ENCODE measurements around the gene ALG12.
A peak's percentile ranks its signal among the peaks of the same experiment; 100 is the strongest.
"Not testable (repeated sequence)": the region's sequence is repeated elsewhere in the genome, so short reads cannot be mapped to it uniquely, and the experiment has no call there.

The ALG12 gene

DNA sequence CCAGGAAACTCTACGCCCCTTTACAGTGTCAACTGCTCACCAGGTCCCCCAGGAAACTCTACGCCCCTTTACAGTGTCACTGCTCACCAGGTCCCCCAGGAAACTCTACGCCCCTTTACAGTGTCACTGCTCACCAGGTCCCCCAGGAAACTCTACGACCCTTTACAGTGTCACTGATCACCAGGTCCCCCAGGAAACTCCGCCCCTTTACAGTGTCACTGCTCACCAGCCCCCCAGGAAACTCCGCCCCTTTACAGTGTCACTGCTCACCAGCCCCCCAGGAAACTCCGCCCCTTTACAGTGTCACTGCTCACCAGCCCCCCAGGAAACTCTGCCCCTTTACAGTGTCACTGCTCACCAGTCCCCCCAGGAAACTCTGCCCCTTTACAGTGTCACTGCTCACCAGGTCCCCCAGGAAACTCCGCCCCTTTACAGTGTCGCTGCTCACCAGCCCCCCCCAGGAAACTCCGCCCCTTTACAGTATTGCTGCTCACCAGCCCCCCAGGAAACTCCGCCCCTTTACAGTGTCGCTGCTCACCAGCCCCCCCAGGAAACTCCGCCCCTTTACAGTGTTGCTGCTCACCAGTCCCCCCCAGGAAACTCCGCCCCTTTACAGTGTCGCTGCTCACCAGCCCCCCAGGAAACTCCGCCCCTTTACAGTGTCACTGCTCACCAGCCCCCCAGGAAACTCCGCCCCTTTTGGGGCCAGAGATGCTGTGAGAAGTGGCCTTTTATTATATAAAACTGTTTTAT, 27.0 kb upstream of the ALG12 start:
- DNase-seq (ENCODE audit: low read depth, low spot score) = not testable (repeated sequence)

DNA sequence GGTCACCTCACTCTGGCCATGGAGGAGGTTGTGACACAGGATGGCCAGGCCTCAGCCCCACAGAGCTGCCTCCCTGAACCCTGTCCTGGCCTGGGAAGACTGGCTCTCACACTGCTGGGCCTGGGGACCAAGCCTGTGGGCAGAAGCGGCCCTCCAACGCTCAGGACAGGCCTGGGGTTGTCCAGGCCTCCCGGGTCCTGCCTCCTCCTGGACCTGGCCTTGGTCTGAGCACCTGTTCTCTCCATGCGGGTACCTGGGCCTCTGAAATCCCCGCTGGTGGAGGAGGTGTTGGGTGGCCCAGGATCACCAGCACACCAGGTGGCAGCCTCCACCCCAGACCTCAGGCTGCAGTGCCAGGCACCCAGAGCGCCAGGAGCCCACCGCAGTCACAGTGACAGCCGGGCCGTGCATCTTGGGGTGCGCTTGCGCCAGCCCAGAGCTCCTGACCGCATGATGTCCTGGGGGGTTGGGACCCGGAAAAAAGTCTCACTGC, 26.2 kb upstream of the ALG12 start:
- DNase-seq (ENCODE audit: low read depth, low spot score) = no peak

DNA sequence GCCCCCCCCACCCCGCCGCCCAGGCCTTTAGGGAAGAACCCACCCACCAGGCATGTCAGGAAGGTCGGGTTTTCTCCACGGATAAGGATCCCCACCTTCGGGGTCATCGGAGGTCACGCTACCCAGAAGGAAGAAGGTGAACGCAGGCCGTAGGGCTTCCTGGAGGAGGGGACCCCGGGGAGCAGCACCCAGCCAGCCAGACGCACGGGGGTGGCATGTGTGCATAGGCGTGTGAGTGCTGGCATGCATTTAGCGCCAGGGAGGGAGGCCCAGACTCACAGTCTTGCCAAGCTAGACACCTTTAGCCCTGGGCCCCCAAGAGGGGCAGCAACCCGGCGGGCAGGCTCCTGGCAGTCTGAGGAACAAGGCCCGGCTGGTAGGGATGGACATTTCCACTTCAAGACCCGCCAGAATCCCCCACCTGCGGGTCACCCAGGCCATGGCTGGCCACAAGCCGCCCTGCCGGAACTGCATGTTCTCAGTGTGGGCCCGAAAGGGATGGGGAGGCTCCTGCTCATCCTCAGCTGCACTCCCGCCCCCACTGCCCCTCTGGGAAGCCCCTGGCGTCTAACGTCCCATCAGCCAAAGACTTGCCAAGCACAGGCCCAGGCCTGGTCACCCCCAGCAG, 25.6 kb upstream of the ALG12 start:
- DNase-seq (ENCODE audit: low read depth, low spot score) = no peak

DNA sequence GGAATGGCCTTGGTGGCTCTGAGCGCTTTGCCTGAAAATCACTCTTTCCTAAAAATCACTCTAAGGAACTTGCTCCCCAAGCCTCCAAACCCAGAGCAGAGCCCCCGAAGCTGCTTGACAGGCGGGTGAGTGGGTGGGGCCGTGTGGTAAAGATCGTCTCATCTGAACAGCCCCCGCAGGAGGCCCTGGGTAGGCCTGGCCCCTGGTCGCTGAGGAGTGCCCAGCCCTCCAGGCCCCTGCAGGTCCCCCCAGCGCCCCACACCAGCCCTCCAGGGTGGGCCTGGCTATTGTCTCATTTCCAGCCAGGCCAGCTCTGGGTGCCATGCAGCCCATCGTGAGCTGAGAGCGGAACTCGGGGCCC, 25.1 kb upstream of the ALG12 start:
- no peak for DNase-seq (ENCODE audit: low read depth, low spot score)

DNA sequence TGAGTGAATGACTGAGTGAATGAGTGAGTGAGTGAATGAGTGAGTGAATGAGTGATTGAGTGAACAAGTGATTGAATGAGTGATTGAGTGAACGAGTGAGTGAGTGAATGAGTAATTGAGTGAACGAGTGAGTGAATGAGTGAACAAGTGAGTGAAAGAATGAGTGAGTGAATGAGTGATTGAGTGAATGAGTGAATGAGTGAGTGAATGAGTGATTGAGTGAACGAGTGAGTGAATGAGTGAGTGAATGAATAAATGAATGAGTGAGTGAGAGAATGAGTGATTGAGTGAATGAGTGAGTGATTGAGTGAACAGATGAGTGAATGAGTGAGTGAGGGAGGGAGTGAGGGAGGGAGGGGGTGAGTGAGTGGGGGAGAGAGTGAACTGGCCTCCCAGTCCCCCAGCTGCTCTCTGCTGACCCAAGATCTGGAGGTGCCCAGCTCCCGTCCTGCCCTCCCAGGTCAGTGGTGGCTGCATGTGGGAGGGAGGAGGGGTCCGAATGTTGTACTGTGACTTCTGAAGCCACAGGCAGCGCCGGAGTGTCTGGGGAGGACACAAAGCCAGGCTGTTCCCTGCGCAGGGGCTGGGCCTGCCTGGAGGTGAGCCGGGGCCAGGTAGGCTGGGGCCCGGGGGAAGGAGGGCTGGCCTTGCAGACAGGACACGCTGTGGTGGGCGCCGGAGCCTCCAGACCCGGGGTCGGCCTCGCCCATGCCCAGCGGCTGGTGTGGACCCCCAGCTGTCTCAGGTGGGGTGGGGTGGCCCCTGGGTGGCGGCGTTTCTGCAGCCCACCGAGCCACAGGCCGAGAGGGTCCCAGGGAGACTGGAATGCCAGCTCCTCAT, 24.5 kb upstream of the ALG12 start:
- no peak for DNase-seq (ENCODE audit: low read depth, low spot score)

DNA sequence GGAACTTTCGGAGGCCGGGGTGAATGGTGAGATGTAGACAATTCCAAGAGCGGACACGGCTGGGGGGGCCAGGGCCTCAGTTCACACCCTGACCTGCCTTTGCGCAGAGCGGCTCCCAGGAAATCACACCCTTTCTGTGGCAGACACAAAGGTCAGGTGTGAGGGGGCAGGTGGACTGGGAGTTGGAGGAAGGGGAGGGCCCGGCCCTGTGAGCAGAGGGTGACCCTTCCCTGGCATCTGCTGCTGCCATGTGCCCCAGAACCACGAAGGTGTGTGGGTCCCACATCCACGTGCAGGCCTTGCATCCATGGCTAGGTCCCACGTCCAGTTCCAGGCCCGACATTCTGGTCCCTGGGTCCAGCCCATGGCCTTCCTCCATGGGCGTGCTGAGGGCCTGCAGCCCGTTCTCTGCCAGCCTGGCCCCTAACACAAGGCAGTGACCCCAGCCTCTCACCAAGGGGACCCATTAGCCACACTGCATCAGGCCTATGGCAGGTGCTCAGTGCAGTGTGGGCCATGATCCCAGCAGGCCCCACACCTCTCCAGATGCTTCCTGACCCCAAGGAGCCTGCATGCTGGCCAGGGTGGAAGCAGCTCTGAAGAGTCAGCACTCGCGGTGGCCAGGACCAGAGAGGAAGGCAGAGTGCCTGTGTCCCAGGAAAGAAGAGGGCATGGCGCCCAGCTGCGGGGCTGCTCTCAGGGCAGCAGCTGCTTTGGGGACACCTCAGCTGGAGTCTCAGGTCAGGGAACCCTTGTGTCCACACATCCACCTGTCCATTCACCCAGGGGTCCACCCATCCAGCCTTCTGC, 23.5 kb upstream of the ALG12 start:
- DNase-seq (ENCODE audit: low read depth, low spot score) = no peak

DNA sequence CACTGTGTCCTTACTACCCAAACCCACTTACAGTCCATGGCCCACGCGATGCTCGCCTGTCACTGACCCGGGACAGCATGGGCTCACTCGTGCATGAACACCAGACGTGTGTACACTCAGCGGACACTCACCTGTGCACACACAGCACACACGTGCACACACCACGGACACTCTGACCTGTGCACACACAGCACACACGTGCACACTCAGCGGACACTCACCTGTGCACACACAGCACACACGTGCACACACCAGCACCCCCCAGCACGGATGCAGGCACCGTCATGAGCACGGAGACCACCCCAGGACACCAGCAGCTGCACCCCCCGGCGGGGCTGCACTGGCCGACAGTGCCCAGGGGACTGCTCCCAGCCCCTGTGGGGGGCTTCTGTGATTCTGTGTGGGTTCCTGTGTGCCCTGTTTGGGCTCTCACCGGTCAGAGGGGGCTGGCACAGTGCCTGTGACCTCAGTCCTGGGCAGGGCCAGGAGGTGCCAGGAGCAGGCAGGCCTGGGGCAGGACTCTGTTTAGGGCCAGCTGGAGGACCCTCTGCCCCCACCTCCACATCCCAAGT, 20.4 kb upstream of the ALG12 start:
- DNase-seq (ENCODE audit: low read depth, low spot score) = no peak

DNA sequence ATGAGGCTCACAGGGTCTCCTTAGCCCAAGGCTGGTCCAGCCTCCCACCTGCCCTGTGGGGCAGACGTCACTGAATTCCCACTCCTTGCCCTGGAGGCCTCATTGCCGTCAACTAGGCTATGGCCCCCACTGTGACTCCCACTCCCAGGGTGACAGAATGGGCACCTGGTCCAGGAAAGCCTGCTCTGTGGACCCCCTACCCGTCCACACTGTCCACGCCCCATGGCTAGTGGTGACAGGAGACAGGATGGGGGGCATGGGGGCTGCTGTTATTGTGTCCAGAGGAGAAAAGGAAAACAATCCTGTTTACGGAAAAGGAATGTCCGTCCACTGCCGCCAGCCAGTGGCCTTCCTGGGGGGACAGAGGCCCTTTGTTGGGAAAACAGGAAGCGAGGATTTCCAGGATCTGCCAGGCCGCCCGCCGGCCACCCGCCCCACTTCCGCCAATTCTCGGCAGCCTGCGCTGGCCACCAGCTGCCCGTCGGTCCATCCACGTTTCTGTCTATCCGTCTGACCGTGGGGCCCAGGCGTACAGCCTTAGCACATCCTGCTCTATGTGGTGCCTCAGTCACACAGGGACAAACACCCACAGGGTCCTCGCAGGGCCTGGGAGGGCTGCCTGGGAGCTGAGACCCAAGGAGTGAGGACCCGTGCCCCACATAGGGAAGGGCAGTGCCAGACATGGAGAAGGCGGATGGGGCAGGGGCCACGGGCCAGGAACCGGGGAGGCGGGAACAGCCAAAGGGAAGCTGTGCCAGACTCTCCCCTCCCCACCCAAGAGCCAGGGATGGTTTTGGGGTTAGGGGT, 19.7 kb upstream of the ALG12 start:
- no peak for DNase-seq (ENCODE audit: low read depth, low spot score)

DNA sequence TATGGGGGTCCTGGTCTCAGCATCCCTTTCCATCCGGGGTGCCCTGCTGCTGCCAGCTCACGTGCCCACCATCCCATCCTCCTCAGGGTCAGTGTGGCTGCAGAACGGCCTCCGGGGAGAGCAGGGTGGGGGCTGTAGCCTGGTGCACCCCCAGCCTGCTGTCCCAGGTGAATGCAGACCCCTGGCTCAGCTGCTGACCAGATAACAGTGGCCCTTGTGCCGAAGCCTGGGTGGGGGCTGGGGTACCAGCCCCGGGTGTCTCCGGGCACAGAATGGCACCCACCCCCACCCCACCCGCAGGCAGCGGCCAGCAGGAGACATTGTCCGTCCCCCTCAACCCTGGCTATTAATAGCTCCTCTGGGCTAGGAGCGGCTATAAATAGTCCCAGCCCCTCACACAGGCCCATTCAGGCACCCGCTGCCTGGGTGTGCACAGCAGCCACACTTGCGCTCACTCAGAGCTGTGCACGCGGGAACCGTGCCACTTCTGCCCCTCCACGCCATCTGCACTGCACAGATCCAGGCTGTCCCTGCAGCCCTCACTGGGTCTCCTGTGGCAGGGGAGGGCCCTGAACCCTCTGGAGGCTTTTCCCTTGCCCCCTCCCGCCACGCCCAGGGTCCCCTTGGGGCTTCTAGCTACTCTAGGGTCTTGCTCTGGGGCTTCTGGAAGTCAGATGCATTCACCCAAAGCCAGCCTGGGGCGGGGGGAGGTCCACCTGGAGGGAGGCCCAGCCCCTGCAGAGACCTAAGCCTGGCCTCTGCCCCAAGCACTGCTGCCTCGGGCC, 18.9 kb upstream of the ALG12 start:
- no peak for DNase-seq (ENCODE audit: low read depth, low spot score)

DNA sequence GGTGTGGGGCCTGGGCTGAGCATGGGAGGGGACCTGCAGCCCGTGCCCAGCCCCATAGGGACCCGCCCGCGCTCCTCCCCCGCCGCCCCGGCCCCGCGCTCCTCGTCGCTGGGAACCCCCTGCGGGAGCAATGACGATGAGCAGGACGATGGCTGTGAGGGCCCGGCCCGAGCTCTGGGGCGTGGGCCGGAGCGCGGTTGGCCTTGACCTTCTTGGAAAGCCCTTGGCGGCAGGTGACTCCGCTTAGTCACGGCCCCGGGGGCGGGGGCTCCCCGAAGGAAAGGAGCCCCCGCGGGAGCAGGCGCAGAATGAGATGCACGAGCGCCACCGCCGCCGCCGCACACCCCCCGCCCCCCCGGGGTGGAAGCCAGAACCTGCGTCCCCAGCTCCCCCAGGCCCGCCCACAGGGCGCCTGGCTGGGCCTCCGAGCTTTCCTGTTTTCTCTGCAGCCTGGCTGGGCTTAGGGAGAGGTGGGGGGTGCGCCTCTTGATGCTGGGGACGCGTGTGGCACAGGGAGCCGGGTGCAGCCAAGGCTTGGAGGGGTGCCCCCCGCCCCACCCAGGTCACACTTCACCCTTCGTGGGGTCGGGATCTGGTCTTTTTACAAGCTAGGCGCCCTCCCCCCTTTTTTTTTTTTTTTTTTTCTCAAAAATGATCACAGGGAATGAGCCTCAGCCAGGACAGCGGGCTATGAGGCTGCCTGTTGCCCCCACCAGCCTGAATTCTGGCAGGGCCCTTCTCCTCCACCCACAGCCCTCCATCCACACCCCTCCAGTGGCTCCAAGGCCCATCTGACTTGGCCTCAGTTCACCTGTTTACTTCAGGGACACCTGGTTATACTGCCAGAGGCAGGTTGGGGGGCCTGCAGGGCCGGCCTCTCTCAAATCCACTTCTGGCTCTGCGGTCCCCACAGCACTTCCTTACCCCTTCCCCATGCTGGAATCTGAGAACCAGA, 18.1 kb upstream of the ALG12 start:
- DNase-seq (ENCODE audit: low read depth, low spot score) = peak; percentile 82

DNA sequence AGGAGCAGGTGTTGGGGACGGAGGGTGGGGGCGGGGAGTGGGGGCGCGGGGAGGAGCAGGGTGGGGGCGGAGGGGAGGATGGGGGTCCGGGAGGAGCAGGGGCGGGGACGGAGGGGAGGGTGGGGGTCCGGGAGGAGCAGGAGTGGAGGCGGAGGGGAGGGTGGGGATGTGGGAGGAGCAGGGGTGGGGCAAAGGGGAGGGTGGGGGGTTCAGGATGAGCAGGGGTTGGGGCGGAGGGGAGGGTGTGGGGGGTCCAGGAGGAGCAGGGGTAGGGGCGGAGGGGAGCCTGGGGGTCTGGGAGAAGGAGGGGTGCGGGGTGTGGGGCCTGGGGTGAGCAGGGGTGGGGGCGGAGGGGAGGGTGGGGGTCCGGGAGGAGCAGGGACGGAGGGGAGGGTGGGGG, 17.3 kb upstream of the ALG12 start:
- DNase-seq (ENCODE audit: low read depth, low spot score) = no peak

DNA sequence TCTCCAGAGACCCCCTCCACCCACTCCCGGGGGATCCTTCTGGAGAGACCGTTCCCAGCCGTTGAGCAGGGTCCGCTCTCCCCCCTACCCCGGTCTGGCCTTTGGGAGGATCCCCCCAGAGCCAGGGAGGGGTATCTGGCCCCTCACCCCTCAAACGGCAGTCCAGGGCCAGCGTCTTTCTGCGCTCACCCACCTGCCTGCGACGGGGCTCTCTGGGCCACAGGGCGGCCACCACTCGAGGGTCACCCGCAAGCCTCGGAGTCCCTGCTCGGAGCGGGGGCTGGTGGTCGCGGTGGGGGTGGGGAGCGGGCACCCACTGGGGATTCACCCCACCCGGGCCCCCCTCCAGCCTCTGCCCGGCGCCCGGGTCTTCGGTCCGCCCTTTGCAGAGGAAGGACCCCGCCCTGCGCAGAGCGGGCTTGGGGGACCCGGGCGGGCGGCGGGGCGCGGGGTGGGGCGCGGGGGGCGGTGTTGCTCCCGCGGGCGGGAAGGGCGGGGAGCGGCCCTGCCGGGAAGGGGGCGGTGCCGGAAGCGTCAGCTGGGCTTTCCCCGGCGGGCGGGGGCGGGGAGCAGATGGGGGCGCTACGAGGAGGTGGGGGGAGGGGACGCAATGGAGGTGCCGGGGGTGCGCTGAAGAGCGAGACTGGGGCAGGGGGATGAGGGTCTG, 16.8 kb upstream of the ALG12 start:
- DNase-seq (ENCODE audit: low read depth, low spot score) = peak; percentile 66

DNA sequence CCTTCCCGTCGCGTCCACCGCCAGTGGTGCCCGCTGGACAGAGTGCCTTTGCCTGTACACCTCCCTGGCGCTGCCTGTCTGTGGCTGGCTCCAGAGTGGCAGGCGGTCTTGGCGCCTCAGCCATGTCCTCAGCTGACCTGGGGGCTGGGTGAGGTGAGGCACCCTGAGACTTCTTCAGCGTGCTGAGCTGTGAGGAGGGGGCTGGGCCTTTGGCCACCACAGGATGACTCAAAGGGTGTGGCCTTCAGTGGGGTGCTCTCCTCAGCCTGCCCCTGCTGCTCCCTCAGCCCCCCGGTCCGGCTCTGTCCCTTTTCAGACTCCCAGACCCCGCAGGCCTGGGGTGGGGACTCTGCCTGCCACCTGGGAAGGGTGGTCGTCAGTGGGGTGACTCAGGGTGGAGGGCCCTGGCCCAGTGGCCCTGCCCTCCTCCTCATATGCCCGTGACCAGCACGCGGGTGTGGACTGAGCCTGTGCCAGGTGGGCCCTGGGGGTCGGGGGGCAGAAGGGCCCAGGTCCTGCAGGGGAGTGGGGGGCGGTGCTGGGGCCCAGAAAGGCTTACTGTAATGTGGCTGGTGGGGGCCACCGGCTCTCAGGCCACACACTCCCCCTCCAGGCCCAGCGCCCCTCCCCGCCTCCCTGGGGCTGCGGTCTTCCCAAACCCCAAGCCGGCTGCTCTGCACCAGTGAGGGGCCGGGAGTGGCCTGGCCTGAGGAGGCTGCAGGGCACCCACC, 16.1 kb upstream of the ALG12 start:
- no peak for DNase-seq (ENCODE audit: low read depth, low spot score)

DNA sequence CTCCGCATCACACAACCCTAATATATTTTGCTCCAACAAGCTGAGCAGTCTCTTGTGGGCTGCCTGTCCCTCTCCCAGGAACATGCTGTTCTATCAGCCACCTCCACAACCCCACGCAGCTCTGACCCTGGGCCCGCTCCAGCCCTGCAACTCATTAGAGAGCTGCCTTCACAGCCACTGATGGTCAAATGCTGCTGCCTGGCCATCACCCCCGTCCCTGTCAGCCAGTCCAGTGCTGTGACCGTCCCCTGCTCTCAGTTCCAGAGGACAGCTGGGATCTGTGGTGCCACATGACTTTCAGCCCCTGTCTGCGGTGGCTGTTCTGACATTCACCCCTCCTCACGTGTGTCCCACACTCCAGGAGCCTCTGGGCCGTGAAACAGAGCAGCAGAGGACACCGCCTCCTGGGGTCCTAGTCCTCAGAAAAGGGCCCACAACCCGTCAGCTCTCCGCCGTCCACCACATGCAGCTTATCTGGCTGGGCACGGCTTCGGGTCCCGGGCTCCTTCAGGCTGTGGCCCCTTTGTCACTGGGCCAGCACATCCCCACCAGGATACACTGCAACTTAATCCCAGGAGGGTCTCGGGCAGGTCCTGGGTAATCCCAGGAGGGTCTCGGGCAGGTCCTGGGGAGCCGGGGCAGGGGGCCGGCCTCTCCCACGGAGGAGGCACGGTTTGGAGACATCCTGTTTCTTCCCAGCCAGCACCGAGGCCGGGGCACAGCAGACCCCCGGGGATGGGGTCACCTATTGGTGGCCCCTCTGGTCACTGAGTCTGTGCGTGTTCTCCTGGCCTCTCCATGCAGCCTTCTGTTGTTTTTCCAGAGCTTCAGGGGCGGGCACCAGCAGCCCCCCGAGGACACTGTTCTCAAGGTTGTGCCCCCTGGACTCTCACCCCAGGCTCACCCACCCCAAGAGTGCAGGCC, 15.3 kb upstream of the ALG12 start:
- DNase-seq (ENCODE audit: low read depth, low spot score) = no peak

DNA sequence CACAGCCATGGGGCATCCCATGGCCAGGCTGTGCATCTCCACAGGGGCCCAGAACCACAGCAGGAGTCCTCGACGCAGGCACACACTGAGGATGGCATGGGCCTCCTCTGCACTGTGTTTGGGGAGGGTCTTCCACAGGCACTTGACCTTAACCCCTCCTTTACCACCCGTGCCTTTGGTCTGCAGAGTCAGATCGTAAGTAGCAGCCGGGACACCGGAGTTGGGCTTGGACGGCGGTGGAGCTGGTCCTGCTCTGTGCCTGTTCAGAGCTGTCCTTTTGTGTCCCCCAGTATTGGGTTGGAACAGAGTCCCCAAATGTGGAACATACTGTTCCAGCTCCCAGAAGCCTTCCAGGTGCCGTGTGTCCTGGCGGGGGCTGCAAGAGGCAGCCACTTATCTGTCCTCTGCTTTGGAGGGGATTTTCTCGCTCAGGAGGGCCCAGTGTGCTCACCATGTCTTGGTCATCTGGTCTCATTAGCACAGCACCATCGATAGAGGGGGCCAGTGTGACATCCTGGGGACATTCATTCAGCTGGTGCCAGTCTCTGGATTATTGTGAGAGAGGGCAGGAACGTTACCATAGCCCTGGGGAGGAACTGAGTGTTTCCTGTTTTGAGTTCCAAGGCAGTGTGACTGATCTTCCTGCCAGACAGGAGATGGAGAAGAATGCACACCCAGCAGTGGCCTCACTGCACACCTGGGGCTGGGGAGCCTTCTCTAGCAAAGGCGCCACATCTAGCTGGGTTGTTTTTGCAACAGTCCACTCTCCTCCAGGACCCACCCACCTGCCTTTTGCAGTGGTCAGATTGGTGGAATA, 12.6 kb upstream of the ALG12 start:
- no peak for DNase-seq (ENCODE audit: low read depth, low spot score)

All from activated naive CD8-positive, alpha-beta T cell treated with anti-CD3 and anti-CD28 coated beads, Interleukin-2, amount 50 U/mL, for 16 hours (primary cell).